GM13976 (cell line): ENCODE data around the gene ENAH.

Experiments
- DNase-seq: peaks from one replicate; pipeline ENCODE4 v3.0.0; 2012; ENCODE audit warnings: low spot score
- CTCF ChIP-seq: IDR thresholded peaks from 2 replicates; pipeline ENCODE4 v1.5.1; 2012; ENCODE audit warnings: borderline replicate concordance, mild to moderate bottlenecking; ENCODE audit not compliant: insufficient read depth; ENCODE audit errors: extremely low read depth, missing control alignments, control extremely low read depth
- in situ Hi-C: fragments of 300-500 bp; cut with MboI; formaldehyde crosslinking; loops from one replicate; pipeline ENCODE4 v1.12.0; 2022; ENCODE audit warnings: low sequenced_read_pairs, mixed read lengths, inconsistent platforms; ENCODE audit not compliant: unreplicated experiment

ENAH gene

DNA sequence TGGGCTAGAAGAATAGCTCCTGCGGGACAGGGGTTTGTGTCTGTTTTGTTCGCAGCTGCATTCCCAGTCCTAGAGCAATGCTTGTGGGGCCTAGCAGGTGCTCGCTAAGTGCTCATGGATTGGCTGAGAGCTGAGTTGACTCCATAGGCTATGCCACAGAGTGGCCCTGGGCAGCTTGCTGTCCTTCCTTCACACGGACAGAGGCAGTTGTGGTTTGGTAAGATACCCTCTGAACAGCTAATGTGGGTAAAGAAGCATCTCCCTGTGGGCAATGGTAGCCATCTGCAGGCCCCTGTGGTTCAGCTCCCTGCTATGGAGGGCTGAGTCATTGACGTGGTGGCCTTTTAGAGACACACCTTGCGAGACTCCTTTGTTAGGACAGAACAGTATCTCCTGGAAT, 201.6 kb downstream of the ENAH start:
- in situ Hi-C loops, result no loop called here
- TF ChIP-seq CTCF, result no peak
- DNase-seq, result peak; percentile 13

DNA sequence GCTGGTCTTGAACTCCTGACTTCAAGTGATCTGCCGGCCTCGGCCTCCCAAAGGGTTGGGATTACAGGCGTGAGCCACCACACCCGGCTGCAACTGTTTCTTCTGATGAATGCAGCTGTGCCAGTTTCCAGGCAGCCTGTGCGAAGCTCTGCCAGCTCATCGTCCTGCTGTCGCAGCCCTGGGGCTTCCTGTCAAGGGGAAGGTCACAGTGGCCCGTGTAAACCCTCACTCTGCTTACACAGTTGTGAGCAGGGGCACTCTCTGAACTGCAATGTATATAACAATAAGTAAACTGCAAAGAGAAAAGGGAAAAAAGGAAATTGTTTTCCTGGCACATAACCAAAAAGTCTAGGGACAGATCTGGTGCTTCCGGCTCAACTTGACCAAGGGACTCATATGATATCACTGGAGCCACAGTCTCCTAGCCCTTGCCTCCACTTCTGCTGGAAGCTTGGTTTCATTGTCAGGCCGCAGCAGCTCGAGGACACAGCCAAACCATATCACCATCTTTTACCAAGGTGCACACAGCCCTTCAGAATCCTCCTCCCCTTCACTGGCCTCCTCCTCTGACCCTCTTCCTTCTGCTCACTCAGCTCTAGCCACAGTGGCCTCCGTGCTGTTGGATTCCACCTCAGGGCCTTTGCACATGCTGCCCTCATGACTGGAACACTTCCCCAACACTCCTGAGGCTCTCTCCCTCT, 202.3 kb downstream of the ENAH start:
- TF ChIP-seq CTCF, result no peak
- no peak for DNase-seq
- in situ Hi-C loops, result no loop called here

DNA sequence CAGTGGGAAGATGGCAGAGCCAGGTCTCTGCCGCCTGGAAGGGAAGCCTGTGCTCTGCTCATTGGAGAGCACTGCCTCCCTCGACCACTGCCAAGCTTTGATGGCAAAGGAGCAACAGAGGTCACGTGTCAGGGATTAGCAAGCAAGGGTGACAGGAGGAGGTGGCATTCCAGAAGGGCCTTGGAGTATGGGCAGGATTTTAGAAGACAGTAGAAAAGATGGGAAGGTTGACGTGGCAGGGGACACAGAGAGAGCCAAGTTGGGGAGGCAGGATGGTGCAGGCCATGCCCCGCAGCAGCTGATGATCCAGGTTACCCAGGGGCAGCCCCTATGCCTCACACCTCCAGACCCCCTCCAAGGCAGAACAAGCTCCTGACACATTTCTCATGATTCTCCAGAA, 203.1 kb downstream of the ENAH start:
- in situ Hi-C loops, result no loop called here
- peak; percentile 6 for DNase-seq
- TF ChIP-seq CTCF, result no peak

- no peak for TF ChIP-seq CTCF
- no peak for DNase-seq
- in situ Hi-C loops, result no loop called here
Observed at GRCh38 chr1:225449261-225449660, 203.7 kb downstream of the ENAH start.

DNA sequence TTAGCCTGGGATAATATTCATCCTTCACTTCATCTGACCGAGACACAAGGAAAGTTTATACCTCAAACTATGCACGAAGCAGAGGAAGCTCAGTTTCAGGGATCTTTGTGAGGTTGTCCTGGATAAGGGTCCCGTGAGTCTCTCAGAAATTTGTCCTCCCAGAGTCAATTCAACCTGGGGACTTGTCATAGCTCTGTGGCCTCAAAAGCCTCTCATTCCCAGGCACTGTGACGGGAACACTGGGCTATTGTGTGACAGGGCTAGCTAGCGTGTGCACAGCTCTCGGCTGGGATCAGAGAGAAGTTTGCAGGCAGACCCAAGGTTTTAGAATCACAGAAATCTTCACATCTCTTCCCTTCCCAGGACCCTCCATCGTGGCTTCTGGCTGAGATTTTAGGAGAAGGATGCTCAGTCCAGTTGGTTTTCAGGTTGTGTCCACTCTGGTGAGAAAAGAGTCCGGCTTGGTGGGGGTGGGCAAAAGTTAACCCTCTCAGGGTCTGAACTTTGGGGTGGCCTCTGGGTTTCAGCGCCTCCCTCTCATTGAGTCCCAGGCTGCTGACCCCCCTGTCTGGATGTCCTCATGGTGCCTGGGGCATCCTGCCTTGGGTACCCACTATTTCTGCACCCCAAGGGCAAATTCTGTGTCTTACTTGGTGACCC, 204.6 kb downstream of the ENAH start:
- DNase-seq, result no peak
- no peak for TF ChIP-seq CTCF
- in situ Hi-C loops, result no loop called here

DNA sequence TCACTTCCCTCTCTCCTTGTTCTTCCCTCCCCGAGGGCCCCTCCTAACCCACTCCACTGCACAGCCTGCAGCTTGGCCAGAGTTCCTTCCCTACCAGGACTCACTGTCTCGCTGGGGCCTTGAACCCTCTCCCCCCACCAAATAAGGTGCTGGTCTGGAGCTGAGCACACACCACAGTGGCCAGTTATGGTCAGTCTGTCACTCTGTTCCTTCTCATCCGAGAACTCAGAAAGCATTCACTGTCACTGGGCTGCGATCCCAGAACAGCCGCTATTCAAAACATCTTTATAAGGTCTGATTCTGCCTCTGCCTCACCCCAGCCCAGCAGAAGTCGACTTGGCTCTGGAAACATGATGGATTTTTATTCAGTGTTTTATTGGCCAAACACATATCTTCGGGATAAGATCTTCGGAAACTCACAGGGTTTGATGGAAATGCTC, 205.3 kb downstream of the ENAH start:
- no peak for TF ChIP-seq CTCF
- DNase-seq, result no peak
- in situ Hi-C loops, result no loop called here
